H9 (cell line): ENCODE results near the gene ATP8A2. TPM values are rescaled to one million over a fixed set of nuclear protein-coding genes. Genes with fewer than 3 reads are reported as not detected.

Source experiments
- DNase-seq: peaks from one replicate; pipeline ENCODE4 v3.0.0-alpha.2; 2017
- H2AFZ ChIP-seq: one replicate; pipeline ENCODE4 v1.6.1; 2013; ENCODE audit warnings: mild to moderate bottlenecking, low read length, control low read depth, moderate library complexity
- H2AK5ac ChIP-seq: 2 replicates; pipeline ENCODE4 v1.6.1; 2013; ENCODE audit warnings: low read length, control low read depth, mixed read lengths; ENCODE audit not compliant: insufficient read length
- H2BK120ac ChIP-seq: one replicate; pipeline ENCODE4 v1.6.1; 2013; ENCODE audit warnings: low read depth, mild to moderate bottlenecking, low read length, control low read depth, inconsistent platforms; ENCODE audit not compliant: poor library complexity, severe bottlenecking
- H2BK12ac ChIP-seq: 2 replicates; pipeline ENCODE4 v1.6.1; 2013; ENCODE audit warnings: low read length, control low read depth, mixed read lengths, low read depth; ENCODE audit not compliant: insufficient read length
- H2BK15ac ChIP-seq: 2 replicates; pipeline ENCODE4 v1.6.1; 2013; ENCODE audit warnings: low read depth, low read length, control low read depth
- H2BK20ac ChIP-seq: one replicate; pipeline ENCODE4 v1.6.1; 2013; ENCODE audit warnings: low read depth, mild to moderate bottlenecking, low read length, control low read depth, inconsistent platforms; ENCODE audit not compliant: poor library complexity, severe bottlenecking
- H2BK5ac ChIP-seq: 2 replicates; pipeline ENCODE4 v1.6.1; 2013; ENCODE audit warnings: low read length, control low read depth, mixed read lengths; ENCODE audit not compliant: insufficient read length
- H3K14ac ChIP-seq: 2 replicates; pipeline ENCODE4 v1.6.1; 2013; ENCODE audit warnings: low read length, control low read depth; ENCODE audit not compliant: insufficient read depth
- H3K18ac ChIP-seq: 2 replicates; pipeline ENCODE4 v1.6.1; 2013; ENCODE audit warnings: low read depth, mild to moderate bottlenecking, mixed read lengths, low read length, control low read depth; ENCODE audit not compliant: insufficient read length
- H3K23ac ChIP-seq: 2 replicates; pipeline ENCODE4 v1.6.1; 2013; ENCODE audit warnings: low read length, control low read depth, mixed read lengths, low read depth; ENCODE audit not compliant: insufficient read length
- H3K23me2 ChIP-seq: 2 replicates; pipeline ENCODE4 v1.6.1; 2013; ENCODE audit warnings: low read depth, mild to moderate bottlenecking, mixed read lengths, low read length, control low read depth; ENCODE audit not compliant: insufficient read length, poor library complexity, severe bottlenecking
- H3K27ac ChIP-seq: 2 replicates; pipeline ENCODE4 v1.5.1; 2013; ENCODE audit warnings: low read length, control low read depth, mixed read lengths, low read depth; ENCODE audit not compliant: insufficient read length
- H3K27me3 ChIP-seq: 2 replicates; pipeline ENCODE4 v1.6.1; 2013; ENCODE audit warnings: low read length, control low read depth, inconsistent platforms; ENCODE audit not compliant: insufficient read depth
- H3K4ac ChIP-seq: 2 replicates; pipeline ENCODE4 v1.6.1; 2013; ENCODE audit warnings: low read depth, mild to moderate bottlenecking, control low read depth, inconsistent platforms, low read length, moderate library complexity
- H3K4me1 ChIP-seq: 2 replicates; pipeline ENCODE4 v1.6.1; 2013; ENCODE audit warnings: low read length, control low read depth, inconsistent platforms; ENCODE audit not compliant: insufficient read depth
- H3K4me2 ChIP-seq: 2 replicates; pipeline ENCODE4 v1.6.1; 2013; ENCODE audit warnings: low read length, control low read depth, mixed read lengths; ENCODE audit not compliant: insufficient read length, insufficient read depth
- H3K56ac ChIP-seq: 2 replicates; pipeline ENCODE4 v1.6.1; 2013; ENCODE audit warnings: low read depth, mild to moderate bottlenecking, mixed read lengths, low read length, control low read depth; ENCODE audit not compliant: insufficient read length
- H3K79me1 ChIP-seq: 2 replicates; pipeline ENCODE4 v1.6.1; 2013; ENCODE audit warnings: low read depth, mild to moderate bottlenecking, moderate library complexity, low read length, control low read depth, inconsistent platforms; ENCODE audit not compliant: insufficient read depth, poor library complexity, severe bottlenecking
- H3K79me2 ChIP-seq: 2 replicates; pipeline ENCODE4 v1.6.1; 2013; ENCODE audit warnings: low read length, control low read depth, inconsistent platforms; ENCODE audit not compliant: insufficient read depth
- H3K9ac ChIP-seq: 2 replicates; pipeline ENCODE4 v1.6.1; 2013; ENCODE audit warnings: low read length, control low read depth, mixed read lengths; ENCODE audit not compliant: insufficient read length; ENCODE audit errors: extremely low read depth
- H3K9me3 ChIP-seq: one replicate; pipeline ENCODE4 v1.6.1; 2013; ENCODE audit warnings: low read depth, low read length, inconsistent platforms; ENCODE audit not compliant: control insufficient read depth
- H3T11ph ChIP-seq: one replicate; pipeline ENCODE4 v1.6.1; 2013; ENCODE audit warnings: mild to moderate bottlenecking, low read length, control low read depth, inconsistent platforms
- H4K20me1 ChIP-seq: one replicate; pipeline ENCODE4 v1.6.1; 2013; ENCODE audit not compliant: control insufficient read depth, insufficient read length, insufficient read depth
- H4K5ac ChIP-seq: 2 replicates; pipeline ENCODE4 v1.6.1; 2013; ENCODE audit warnings: low read depth, mild to moderate bottlenecking, mixed read lengths, low read length, control low read depth; ENCODE audit not compliant: insufficient read length
- H4K8ac ChIP-seq: replicated peaks from 2 replicates; pipeline ENCODE4 v1.6.1; 2013; ENCODE audit warnings: low read length, control low read depth, mixed read lengths, low read depth; ENCODE audit not compliant: insufficient read length
- H4K91ac ChIP-seq: 2 replicates; pipeline ENCODE4 v1.6.1; 2013; ENCODE audit warnings: low read depth, mild to moderate bottlenecking, moderate library complexity, mixed read lengths, low read length, control low read depth; ENCODE audit not compliant: insufficient read length
- H3K27ac Mint-ChIP-seq, 3 experiments: 2 replicates in 2 of 3; 3 replicates in 1 of 3; pipeline ENCODE4 v1.8.0; 2020 to 2021; ENCODE audit warnings: mixed read lengths in 3 of 3, mild to moderate bottlenecking in 1 of 3, moderate library complexity in 1 of 3
- H3K27me3 Mint-ChIP-seq: 2 replicates; pipeline ENCODE4 v1.8.0; 2021; ENCODE audit warnings: low read depth, mild to moderate bottlenecking, moderate library complexity, mixed read lengths
- H3K36me3 Mint-ChIP-seq, 3 experiments: 2 replicates in 2 of 3; 3 replicates in 1 of 3; pipeline ENCODE4 v1.8.0; 2020 to 2021; ENCODE audit warnings: low read depth in 3 of 3, mixed read lengths in 3 of 3; ENCODE audit not compliant: insufficient read depth in 1 of 3
- H3K4me1 Mint-ChIP-seq, 2 experiments: 2 replicates each; pipeline ENCODE4 v1.8.0; 2020; ENCODE audit warnings: mixed read lengths in 2 of 2
- H3K4me3 Mint-ChIP-seq, 2 experiments: 2 replicates in 1 of 2; 3 replicates in 1 of 2; pipeline ENCODE4 v1.8.0; 2020 to 2021; ENCODE audit warnings: mild to moderate bottlenecking in 2 of 2, mixed read lengths in 2 of 2, moderate library complexity in 1 of 2
- H3K9me3 Mint-ChIP-seq, 2 experiments: 2 replicates in 1 of 2; 3 replicates in 1 of 2; pipeline ENCODE4 v1.8.0; 2020; ENCODE audit warnings: mild to moderate bottlenecking in 2 of 2, mixed read lengths in 2 of 2, moderate library complexity in 1 of 2
- CTCF ChIP-seq: fragments of 200-600 bp; sonication (generic); conservative IDR thresholded peaks from 3 replicates; pipeline ENCODE4 v1.8.0; 2021; ENCODE audit warnings: antibody characterized with exemption, mild to moderate bottlenecking
- WGBS: extraction: QIAGEN DNeasy Blood & Tissue Kit; methylation state at CpG from one replicate; pipeline ENCODE4 v1.1.7; 2013; ENCODE audit warnings: missing lambda C conversion rate, low lambda C conversion rate, mixed read lengths; ENCODE audit not compliant: insufficient read length; ENCODE audit errors: extremely low coverage; 5-methylcytosine and 5-hydroxymethylcytosine counted together
- total RNA-seq: library from RNA; stranded (reverse); gene quantifications from 2 replicates; pipeline ENCODE4 v1.2.1, GENCODE V29; 2021

Gene ATP8A2
- total RNA-seq, 1 experiment from 2014 or later = 18.2 TPM

GRCh38 chr13:25915840-25916518 lies 544.2 kb downstream of the ATP8A2 start:
- Mint-ChIP-seq H3K27me3 (peaks cover 9% of the 10 kb centered on the region), H3K4me1 (peaks cover 34 to 49% of the 10 kb centered on the region in 2 experiments), H3K4me3 (no peak overlapping the region), H3K27ac (no peak overlapping the region), H3K9me3 (no peaks in the 10 kb centered on the region; a peak in 2 of 5 replicates), H3K36me3 (no peaks in the 10 kb centered on the region; a peak in 1 of 7 replicates)
- Histone ChIP-seq H3K23me2 (no peaks in the 10 kb centered on the region), H3K9ac (no peak overlapping the region), H4K20me1 (no peaks in the 10 kb centered on the region), H3T11ph (no peak overlapping the region), H3K56ac (no peak overlapping the region), H2BK12ac (no peak overlapping the region), H3K27me3 (no peaks in the 10 kb centered on the region), H4K91ac (no peak overlapping the region), H3K79me1 (no peaks in the 10 kb centered on the region), H2BK5ac (no peak overlapping the region), H2AFZ (no peak overlapping the region), H4K8ac (peak overlapping the region; percentile 48), H3K23ac (no peak overlapping the region), H2BK20ac (no peak overlapping the region), H3K9me3 (no peaks in the 10 kb centered on the region), H2BK120ac (no peak overlapping the region), H3K4me1 (peaks cover 9% of the 10 kb centered on the region; the same call in 1 of the 2 replicates), H3K14ac (no peak overlapping the region), H4K5ac (no peak overlapping the region), H3K27ac (no peak overlapping the region), H3K4me2 (no peak overlapping the region), H2BK15ac (no peak overlapping the region), H2AK5ac (no peak overlapping the region), H3K79me2 (no peaks in the 10 kb centered on the region), H3K4ac (no peak overlapping the region), H3K18ac (no peak overlapping the region)
- no peak for DNase-seq
- WGBS = no CpG with 5 or more reads among the region's 12 CpGs
- TF ChIP-seq CTCF = no peak
